GM19099 (cell line): Measurements from ENCODE around the gene VMP1.

Experiments
- POLR2A ChIP-seq: IDR thresholded peaks from 3 replicates; pipeline ENCODE4 v1.6.1; 2011; ENCODE audit warnings: low read depth; ENCODE audit not compliant: insufficient read length; ENCODE audit errors: extremely low read depth

VMP1 gene

DNA sequence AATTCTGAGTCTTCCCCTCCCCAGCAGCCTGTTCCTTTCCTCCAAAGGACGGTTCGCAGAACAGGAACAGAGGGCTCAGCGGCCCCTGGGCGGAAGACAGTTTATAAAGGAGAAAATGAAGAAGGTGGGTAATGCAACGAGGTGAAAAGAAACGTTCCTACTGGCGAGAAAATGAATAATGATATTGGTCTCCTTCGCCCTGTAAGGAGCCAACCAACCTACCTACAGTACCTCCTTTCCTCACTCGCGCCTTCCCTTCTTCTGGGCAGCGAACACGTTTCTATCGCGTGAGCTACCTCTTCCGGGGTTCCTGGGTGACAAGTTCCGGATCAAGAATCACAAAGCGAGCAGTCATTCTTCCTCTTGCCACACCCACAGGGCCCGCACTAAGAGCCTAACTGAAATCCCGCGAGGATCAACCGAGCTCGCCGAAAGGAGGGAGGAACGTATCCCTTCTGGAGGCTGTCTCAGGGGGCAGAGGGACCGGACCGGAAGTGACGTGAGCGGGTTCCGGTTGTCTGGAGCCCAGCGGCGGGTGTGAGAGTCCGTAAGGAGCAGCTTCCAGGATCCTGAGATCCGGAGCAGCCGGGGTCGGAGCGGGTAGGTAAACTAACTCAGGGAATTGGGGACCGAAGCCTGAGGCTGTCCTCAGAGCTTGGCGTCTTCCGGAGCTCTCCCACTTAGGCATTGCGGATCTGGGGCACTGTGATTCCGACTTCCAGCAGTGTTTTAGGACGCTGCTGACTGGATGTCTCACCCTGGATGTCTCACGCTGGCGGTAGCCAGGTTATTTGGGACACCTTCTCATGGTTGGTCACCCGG, at the start of gene VMP1, which contains the start of gene PTRH2:
VMP1 (plus strand) TSS at position 506 of the 822 bp plus-strand sequence. CDS start 23,793 bp downstream, outside the sequence.
PTRH2 (minus strand) TSS at position 282 of the 822 bp plus-strand sequence. CDS start 9,452 bp downstream, outside the sequence.
- TF ChIP-seq POLR2A, result peak; percentile 91

DNA sequence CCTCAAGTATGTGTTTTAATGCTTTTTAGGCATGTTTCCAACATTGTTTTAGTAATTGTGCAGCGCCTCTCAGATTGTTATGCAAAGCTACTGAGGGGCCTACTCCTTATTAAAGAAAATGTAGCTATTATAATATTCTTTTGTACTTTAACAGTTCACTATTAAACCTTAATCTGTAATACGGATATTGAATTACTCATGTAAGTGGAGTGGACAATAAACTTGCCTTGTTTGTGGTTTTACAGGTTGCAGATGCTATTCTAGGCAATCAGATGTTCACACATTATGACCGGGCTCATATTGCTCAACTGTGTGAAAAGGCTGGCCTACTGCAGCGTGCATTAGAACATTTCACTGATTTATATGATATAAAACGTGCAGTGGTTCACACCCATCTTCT, 41.2 kb upstream of the VMP1 start:
- no peak for TF ChIP-seq POLR2A

DNA sequence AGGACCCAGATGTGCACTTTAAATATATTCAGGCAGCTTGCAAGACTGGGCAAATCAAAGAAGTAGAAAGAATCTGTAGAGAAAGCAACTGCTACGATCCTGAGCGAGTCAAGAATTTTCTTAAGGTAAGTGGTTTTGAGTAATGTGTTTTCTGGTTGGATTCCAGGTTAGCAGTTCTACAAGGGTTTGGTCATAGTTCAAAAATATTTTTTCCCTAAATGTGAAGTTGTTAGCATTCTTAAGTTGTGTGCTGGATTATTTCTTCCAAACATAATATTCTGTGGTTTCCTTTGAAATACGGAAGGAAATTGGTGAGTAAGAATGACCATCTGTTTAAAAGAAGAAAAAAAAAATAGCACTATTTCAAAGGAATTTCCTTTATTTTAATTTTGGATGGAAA, 38.6 kb upstream of the VMP1 start:
- no peak for TF ChIP-seq POLR2A

DNA sequence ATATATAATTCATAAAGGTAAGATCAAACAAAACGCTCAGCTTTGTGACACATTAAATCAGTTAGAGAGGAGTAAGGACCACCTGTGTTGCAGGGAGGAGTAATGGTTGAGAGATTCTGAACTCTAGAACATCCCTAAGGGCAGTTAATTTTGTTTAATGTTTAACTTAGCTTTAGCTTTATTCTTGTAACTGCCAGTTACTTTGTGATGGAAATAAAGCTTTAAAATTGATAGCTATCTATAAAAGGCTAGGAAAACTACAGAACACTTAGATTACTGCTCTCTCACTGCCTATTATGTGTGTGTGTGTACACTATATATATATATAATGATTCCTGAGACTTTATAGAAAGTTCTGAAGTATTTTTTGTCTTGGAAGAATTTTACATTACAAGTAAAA, 38.0 kb upstream of the VMP1 start:
- no peak for TF ChIP-seq POLR2A

- no peak for TF ChIP-seq POLR2A
Observed at GRCh38 chr17:59669944-59670343, 37.5 kb upstream of the VMP1 start.

DNA sequence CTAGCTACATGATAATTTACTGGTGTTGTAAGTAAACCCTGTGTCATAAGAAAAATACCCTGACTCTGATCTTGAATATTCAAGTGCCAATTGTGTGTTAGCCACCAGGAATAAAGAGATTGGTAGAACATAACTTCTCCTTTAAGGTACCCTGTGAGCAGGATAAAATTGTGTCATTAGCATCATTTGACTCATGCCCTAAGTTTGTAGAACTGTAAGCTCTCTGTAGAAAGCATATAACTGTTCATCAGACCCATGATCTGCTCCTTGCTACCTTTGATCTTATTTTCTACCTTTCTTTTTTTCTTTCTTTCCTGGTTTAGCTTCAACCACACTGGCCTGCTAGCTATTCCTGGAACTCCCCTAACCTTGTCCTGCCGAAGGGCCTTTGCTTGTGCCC, 36.1 kb upstream of the VMP1 start:
- no peak for TF ChIP-seq POLR2A

DNA sequence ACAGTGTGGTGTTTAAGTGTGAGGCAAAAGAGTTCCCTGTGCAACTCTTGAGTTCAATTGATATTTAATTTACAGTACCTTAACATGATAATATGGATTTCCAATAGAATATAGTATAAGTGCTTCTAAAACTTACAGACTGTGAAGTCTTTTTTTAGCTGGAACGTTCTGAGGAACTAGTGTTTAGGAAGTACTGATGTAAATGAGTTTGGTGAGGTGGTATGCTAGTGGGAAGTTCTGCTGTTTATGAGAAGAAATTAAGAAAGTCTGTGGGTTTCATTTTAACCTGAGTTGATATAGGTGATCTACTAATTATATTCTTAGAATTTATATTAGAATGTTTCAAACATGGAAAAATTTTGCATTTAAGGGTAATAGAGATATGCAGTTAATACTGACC, 32.2 kb upstream of the VMP1 start:
- no peak for TF ChIP-seq POLR2A

GRCh38 chr17:59676716-59677115, 30.7 kb upstream of the VMP1 start:
- no peak for TF ChIP-seq POLR2A

GRCh38 chr17:59678918-59679317, 28.5 kb upstream of the VMP1 start:
- no peak for TF ChIP-seq POLR2A

DNA sequence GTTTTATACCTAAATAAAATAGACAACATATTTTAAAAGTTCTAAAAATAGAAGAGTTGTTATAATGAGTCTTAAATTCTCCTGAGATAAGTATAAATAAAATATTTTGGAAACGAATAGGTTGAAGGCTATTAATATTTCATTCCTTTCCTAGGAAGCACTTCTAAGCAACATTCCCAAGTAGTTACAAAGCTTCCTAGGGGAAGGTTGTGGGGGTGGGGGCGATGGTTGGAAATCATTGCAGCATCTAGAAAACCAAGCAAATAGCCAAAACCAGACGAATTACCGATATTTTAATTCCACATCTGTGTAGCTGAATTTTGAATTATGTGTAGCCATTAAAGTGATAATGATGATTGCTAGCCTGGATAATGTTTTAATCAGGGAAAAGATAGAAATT, 27.1 kb upstream of the VMP1 start:
- no peak for TF ChIP-seq POLR2A

GRCh38 chr17:59683283-59683682, 24.2 kb upstream of the VMP1 start:
- no peak for TF ChIP-seq POLR2A

DNA sequence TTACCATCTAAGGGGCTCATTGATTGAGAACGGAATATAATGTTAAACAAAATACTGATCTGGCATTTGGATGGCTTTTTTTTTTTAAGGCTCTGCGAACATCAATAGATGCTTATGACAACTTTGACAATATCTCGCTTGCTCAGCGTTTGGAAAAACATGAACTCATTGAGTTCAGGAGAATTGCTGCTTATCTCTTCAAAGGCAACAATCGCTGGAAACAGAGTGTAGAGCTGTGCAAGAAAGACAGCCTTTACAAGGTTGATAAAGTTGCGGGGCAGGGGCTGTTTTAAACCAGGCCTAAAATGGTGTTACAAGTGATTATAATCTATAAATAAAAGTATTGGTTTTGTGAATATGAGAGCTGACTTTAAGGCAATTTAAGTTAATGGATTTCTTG, 22.5 kb upstream of the VMP1 start:
- no peak for TF ChIP-seq POLR2A

DNA sequence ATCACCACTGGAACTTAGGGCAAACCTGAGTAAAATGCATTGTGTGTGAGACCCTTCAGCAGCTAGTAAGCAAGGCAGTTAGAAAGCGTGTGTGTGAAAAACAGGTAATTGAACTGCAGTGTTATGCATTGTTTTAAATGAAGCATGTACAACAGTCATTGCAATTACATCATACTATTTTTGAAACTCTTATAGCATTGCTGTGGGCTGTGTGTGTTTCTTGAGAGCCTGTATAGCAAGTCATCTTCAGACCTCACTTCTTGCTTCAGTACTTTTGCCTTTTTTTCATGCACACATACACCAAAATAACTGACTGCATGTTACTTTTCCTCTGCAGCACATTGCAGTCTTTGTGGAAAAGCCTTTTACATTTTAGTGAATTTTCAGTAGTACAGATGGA, 19.4 kb upstream of the VMP1 start:
- TF ChIP-seq POLR2A, result no peak

DNA sequence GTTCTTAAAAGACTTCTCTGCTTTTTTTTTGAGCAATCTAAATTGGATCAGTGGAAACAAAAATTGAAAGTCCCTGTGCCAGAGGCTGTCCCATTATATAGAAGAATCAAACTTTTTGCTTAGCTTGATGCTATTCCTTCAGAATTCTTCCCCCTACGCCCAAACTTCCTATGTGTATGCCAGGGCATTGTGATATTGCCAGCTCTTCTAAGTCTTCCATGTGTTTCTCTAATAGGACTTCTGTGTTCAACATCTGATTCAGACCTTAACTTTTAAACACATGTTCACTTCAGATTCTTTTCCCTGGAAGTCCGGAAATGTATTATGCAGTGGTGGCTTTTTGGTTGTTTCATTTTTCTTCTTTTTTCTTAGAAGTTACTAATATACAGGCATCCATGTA, 19.0 kb upstream of the VMP1 start:
- TF ChIP-seq POLR2A, result no peak

GRCh38 chr17:59693582-59693981, 13.9 kb upstream of the VMP1 start:
- TF ChIP-seq POLR2A, result no peak

DNA sequence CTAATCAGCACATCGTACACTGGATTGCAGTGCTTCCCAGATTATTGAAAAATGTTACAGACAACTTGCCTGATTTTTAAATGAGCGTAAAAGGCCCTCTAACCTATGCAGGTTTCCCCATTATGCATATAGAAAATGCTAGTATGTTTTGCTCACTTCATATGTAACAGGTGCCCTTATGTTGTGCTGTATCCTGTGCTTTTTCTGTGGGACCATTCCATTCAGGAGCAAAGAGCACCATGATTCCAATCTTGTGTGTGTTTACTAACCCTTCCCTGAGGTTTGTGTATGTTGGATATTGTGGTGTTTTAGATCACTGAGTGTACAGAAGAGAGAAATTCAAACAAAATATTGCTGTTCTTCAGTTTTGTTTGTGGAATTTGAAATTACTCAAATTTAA, 13.1 kb upstream of the VMP1 start:
- no peak for TF ChIP-seq POLR2A
